Left lung (tissue), 10 donors: ENCODE measurements around the gene SAMD14. TPM values are rescaled to one million over a fixed set of nuclear protein-coding genes. Genes with fewer than 3 reads are reported as not detected.

Source experiments
- ATAC-seq: fragments of 200-7000 bp; cut with Tn5 transposase; one replicate; pipeline ENCODE4 v1.9.1; 2020; ENCODE audit warnings: moderate library complexity
- DNase-seq, 4 donors: peaks; one replicate each; pipeline ENCODE4 v3.0.0-alpha.2; 2013 to 2020
- H3K27ac ChIP-seq, 2 donors: fragments of 200-600 bp; sonication (generic) in 1 of 2; one replicate each; pipeline versions ENCODE4 v1.5.0 to v1.8.0; 2020 to 2021
- H3K27me3 ChIP-seq, 2 donors: fragments of 200-600 bp; sonication (generic) in 1 of 2; one replicate each; pipeline versions ENCODE4 v1.5.0 to v1.8.0; 2020 to 2021
- H3K36me3 ChIP-seq, 2 donors: fragments of 200-600 bp; sonication (generic) in 1 of 2; one replicate each; pipeline versions ENCODE4 v1.5.0 to v1.8.0; 2020 to 2021
- H3K4me1 ChIP-seq, 2 donors: fragments of 200-600 bp; one replicate each; pipeline ENCODE4 v1.8.0; 2021
- H3K4me3 ChIP-seq, 2 donors: fragments of 200-600 bp; sonication (generic) in 1 of 2; one replicate each; pipeline versions ENCODE4 v1.5.0 to v1.8.0; 2020 to 2021; ENCODE audit warnings: mild to moderate bottlenecking in 1 of 2
- H3K9me3 ChIP-seq, 2 donors: fragments of 200-600 bp; sonication (generic) in 1 of 2; one replicate each; pipeline versions ENCODE4 v1.5.0 to v1.8.0; 2020 to 2021
- CTCF ChIP-seq, 2 donors: fragments of 200-600 bp; sonication (generic) in 1 of 2; IDR thresholded peaks; one replicate each; pipeline versions ENCODE4 v1.5.0 to v1.8.0; 2021; ENCODE audit warnings: antibody characterized with exemption in 2 of 2
- intact Hi-C, 2 donors: fragments of 100-400 bp; cut with DNase I; formaldehyde crosslinking; loops; one replicate each; pipeline versions ENCODE4 v1.11.2 to v1.14.2; 2022
- polyA plus RNA-seq, 6 donors: library from polyadenylated mRNA; unstranded; fragments of 120-200 nt; gene quantifications; one replicate each; pipeline ENCODE4 v1.2.1, GENCODE V29; 2013; ENCODE audit not compliant: insufficient read length in 6 of 6
- total RNA-seq, 2 donors: library from RNA; stranded (reverse); fragmentation: NEBNext Ultra II Directional; extraction: Animal tissue kit (Norgen Biotek cat#: 25700); gene quantifications; one replicate each; pipeline ENCODE4 v1.2.1, GENCODE V29; 2021
- donor health status: DM: no; HTN: yes; CAD: no.
- donor health status: DM: no; HTN: no; CAD: no.

SAMD14 gene
- total and polyA plus RNA-seq, 8 donors, result 8.4 to 21.6 (median 15.8) TPM

- peaks cover 0 to 43% of the 10 kb centered on the region in 2 donors for H3K36me3 ChIP-seq
- no peak overlapping the region for H3K27ac ChIP-seq
- intact Hi-C loops, result no loop called here
Measured at GRCh38 chr17:50108556-50108955, 21.4 kb downstream of the SAMD14 start.

GRCh38 chr17:50107790-50108414 is 22.1 kb downstream of the SAMD14 start:
- TF ChIP-seq CTCF (IDR thresholded peaks at IDR 0.05), result no peak
- intact Hi-C loops, result no loop called here

More at GRCh38 chr17:50108556-50108955, 21.4 kb downstream of the SAMD14 start:
- Histone ChIP-seq H3K9me3 (no peaks in the 10 kb centered on the region), H3K4me1 (peaks cover 5 to 7% of the 10 kb centered on the region in 2 donors), H3K27me3 (no peaks in the 10 kb centered on the region), H3K4me3 (no peak overlapping the region)
- DNase-seq (no peak), ATAC-seq (no peak)
- TF ChIP-seq CTCF (IDR thresholded peaks at IDR 0.05), result no peak

GRCh38 chr17:50106393-50107131 is 23.4 kb downstream of the SAMD14 start:
- DNase-seq (no peak), ATAC-seq (no peak)
- intact Hi-C loops, result no loop called here
- Histone ChIP-seq H3K27me3 (no peaks in the 10 kb centered on the region), H3K9me3 (no peaks in the 10 kb centered on the region), H3K4me3 (no peak overlapping the region), H3K4me1 (peaks cover 2 to 10% of the 10 kb centered on the region in 2 donors), H3K27ac (no peak overlapping the region), H3K36me3 (peaks cover 0 to 43% of the 10 kb centered on the region in 2 donors)
- TF ChIP-seq CTCF (IDR thresholded peaks at IDR 0.05), result no peak

More at GRCh38 chr17:50107790-50108414, 22.1 kb downstream of the SAMD14 start:
- no peaks in the 10 kb centered on the region for H3K27me3 ChIP-seq
- DNase-seq (no peak), ATAC-seq (no peak)
- no peak overlapping the region for H3K27ac ChIP-seq
- H3K36me3 ChIP-seq, result peaks cover 0 to 43% of the 10 kb centered on the region in 2 donors
- H3K9me3 ChIP-seq, result no peaks in the 10 kb centered on the region
- H3K4me3 ChIP-seq, result no peak overlapping the region
- H3K4me1 ChIP-seq, result peaks cover 5 to 7% of the 10 kb centered on the region in 2 donors

GRCh38 chr17:50105811-50106210 is 24.1 kb downstream of the SAMD14 start:
- DNase-seq, result no peak

More at GRCh38 chr17:50105811-50106210, 24.1 kb downstream of the SAMD14 start:
- TF ChIP-seq CTCF (IDR thresholded peaks at IDR 0.05), result no peak
- H3K27ac ChIP-seq, result no peak overlapping the region
- H3K27me3 ChIP-seq, result no peaks in the 10 kb centered on the region
- ATAC-seq, result no peak
- peaks cover 0 to 43% of the 10 kb centered on the region in 2 donors for H3K36me3 ChIP-seq
- H3K4me1 ChIP-seq, result peaks cover 0 to 13% of the 10 kb centered on the region in 2 donors
- H3K9me3 ChIP-seq, result no peaks in the 10 kb centered on the region
- no peak overlapping the region for H3K4me3 ChIP-seq
- intact Hi-C loops, result no loop called here
